Endothelial cell of umbilical vein (primary cell): Measurements from ENCODE around the gene CACNB3. TPM values are rescaled to one million over a fixed set of nuclear protein-coding genes. Genes with fewer than 3 reads are reported as not detected.

Experiments used
- BruUV-seq: library from RNA; stranded (reverse); fragments of 400-500 nt; replicated peaks from 2 replicates; lab custom pipeline; 2021; lab: Mats Ljungman, UMichigan
- CTCF ChIA-PET: fragments of 300-600, 350-600 bp; sonication (Branson Sonifier 250); formaldehyde crosslinking; loops from one replicate; lab custom pipeline; 2021; ENCODE audit warnings: antibody characterized with exemption, inconsistent platforms; lab: Charles Lee
- POLR2A ChIA-PET: fragments of 300-600, 350-600 bp; sonication (Branson Sonifier 250); formaldehyde crosslinking; loops from one replicate; lab custom pipeline; 2021; ENCODE audit warnings: antibody characterized with exemption, inconsistent platforms; lab: Charles Lee
- DNase-seq: peaks from one replicate; pipeline ENCODE4 v3.0.0-alpha.2; 2011; ENCODE audit warnings: low read depth, low spot score
- FAIRE-seq: peaks from 2 replicates; lab custom pipeline; 2011; peaks lifted over from hg19 to GRCh38; lab: Jason Lieb, UNC
- H2AFZ ChIP-seq: 2 replicates; pipeline ENCODE4 v1.6.0; 2012; ENCODE audit warnings: low read depth, low read length, control low read depth, inconsistent platforms
- H3K27ac ChIP-seq: 2 replicates; pipeline ENCODE4 v1.5.1; 2011; ENCODE audit warnings: low read depth, mild to moderate bottlenecking, control low read depth, low read length, moderate library complexity; ENCODE audit not compliant: insufficient read depth
- H3K27me3 ChIP-seq, 2 experiments: 2 replicates each; pipeline versions ENCODE4 v1.6.0 to v1.6.1; 2011; ENCODE audit warnings: low read length in 2 of 2, mixed read lengths in 1 of 2; ENCODE audit not compliant: control insufficient read depth in 2 of 2, insufficient read depth in 2 of 2
- H3K36me3 ChIP-seq, 2 experiments: 2 replicates in 1 of 2; 3 replicates in 1 of 2; pipeline ENCODE4 v1.5.1; 2011; ENCODE audit warnings: low read length in 2 of 2, mild to moderate bottlenecking in 1 of 2, moderate library complexity in 1 of 2; ENCODE audit not compliant: control insufficient read depth in 2 of 2, insufficient read depth in 2 of 2; ENCODE audit errors: extremely low read depth in 1 of 2
- H3K4me1 ChIP-seq: 3 replicates; pipeline ENCODE4 v1.5.1; 2011; ENCODE audit warnings: mild to moderate bottlenecking, low read length; ENCODE audit not compliant: control insufficient read depth, insufficient read depth; ENCODE audit errors: extremely low read depth
- H3K4me2 ChIP-seq: 2 replicates; pipeline ENCODE4 v1.6.1; 2011; ENCODE audit warnings: low read length, control low read depth, mixed read lengths; ENCODE audit not compliant: insufficient read depth
- H3K4me3 ChIP-seq, 3 experiments: fragments of 200-600 bp in 1 of 3; sonication (generic), shearing (Covaris generic) in 1 of 3; replicated peaks in 1 of 3; 2 replicates each; pipeline ENCODE4 v1.5.1; 2011 to 2016; ENCODE audit warnings: control low read depth in 3 of 3, low read length in 3 of 3, mild to moderate bottlenecking in 2 of 3, inconsistent platforms in 1 of 3, low read depth in 1 of 3, moderate library complexity in 1 of 3; ENCODE audit not compliant: insufficient read depth in 1 of 3
- H3K79me2 ChIP-seq: 2 replicates; pipeline ENCODE4 v1.6.0; 2012; ENCODE audit warnings: low read length, inconsistent platforms; ENCODE audit not compliant: control insufficient read depth, insufficient read depth
- H3K9ac ChIP-seq: replicated peaks from 2 replicates; pipeline ENCODE3; 2011; ENCODE audit warnings: low read length, control low read depth; ENCODE audit not compliant: insufficient read depth; ENCODE audit errors: extremely low read depth
- H3K9me1 ChIP-seq: replicated peaks from 3 replicates; pipeline ENCODE4 v1.6.0; 2011; ENCODE audit warnings: mild to moderate bottlenecking, low read length; ENCODE audit not compliant: control insufficient read depth, insufficient read depth; ENCODE audit errors: extremely low read depth
- H3K9me3 ChIP-seq: replicated peaks from 2 replicates; pipeline ENCODE4 v1.5.1; 2012; ENCODE audit warnings: low read length, inconsistent platforms; ENCODE audit not compliant: control insufficient read depth, insufficient read depth
- H4K20me1 ChIP-seq: replicated peaks from 2 replicates; pipeline ENCODE3; 2011; ENCODE audit warnings: mild to moderate bottlenecking, low read length; ENCODE audit not compliant: control insufficient read depth, insufficient read depth; ENCODE audit errors: extremely low read depth
- EZH2 ChIP-seq: IDR thresholded peaks from 2 replicates; pipeline ENCODE4 v1.6.1; 2012; ENCODE audit warnings: borderline replicate concordance, low read depth, mild to moderate bottlenecking, moderate library complexity, low read length, inconsistent platforms; ENCODE audit not compliant: severe bottlenecking
- FOS ChIP-seq: IDR thresholded peaks from 2 replicates; pipeline ENCODE4 v1.6.1; 2011; ENCODE audit warnings: mild to moderate bottlenecking, low read length, moderate library complexity, borderline replicate concordance; ENCODE audit not compliant: insufficient read depth
- GATA2 ChIP-seq: IDR thresholded peaks from 2 replicates; pipeline ENCODE4 v1.7.0; 2011; ENCODE audit warnings: low read depth, mild to moderate bottlenecking, moderate library complexity, mixed read lengths, low read length; ENCODE audit not compliant: insufficient read length, insufficient read depth
- JUN ChIP-seq: IDR thresholded peaks from 2 replicates; pipeline ENCODE4 v1.6.1; 2011; ENCODE audit warnings: borderline replicate concordance, low read depth; ENCODE audit not compliant: insufficient read length, insufficient read depth
- MYC ChIP-seq: IDR thresholded peaks from one replicate; pipeline ENCODE4 v1.6.1; 2011; ENCODE audit warnings: mild to moderate bottlenecking, low read depth, low read length
- POLR2A ChIP-seq: IDR thresholded peaks from 2 replicates; pipeline ENCODE4 v1.6.1; 2012; ENCODE audit warnings: low read depth, mild to moderate bottlenecking, control low read depth, low read length
- POLR2AphosphoS5 ChIP-seq: IDR thresholded peaks from 2 replicates; pipeline ENCODE4 v1.6.1; 2012; ENCODE audit warnings: low read depth, mild to moderate bottlenecking, control low read depth, low read length, moderate library complexity; ENCODE audit not compliant: insufficient read depth
- dilution Hi-C: fragments of 300-500 bp; cut with MboI; formaldehyde crosslinking; loops from one replicate; pipeline ENCODE4 v1.15.0; 2019; ENCODE audit warnings: low sequenced_read_pairs; ENCODE audit not compliant: extremely low pct_ligation_motif_present
- intact Hi-C: fragments of 100-400 bp; cut with micrococcal nuclease; formaldehyde crosslinking; loops from one replicate; pipeline ENCODE4 v1.10.0; 2022
- polyA plus RNA-seq, 4 experiments: library from polyadenylated mRNA; depleted of rRNA in 3 of 4; stranded (reverse) in 3 of 4; unstranded in 1 of 4; fragments of >200 nt; gene quantifications; 2 replicates each; pipeline versions ENCODE4 v1.2.1 to v1.2.3, GENCODE V29; 2011 to 2012; ENCODE audit warnings: missing spikeins in 1 of 4
- total RNA-seq: library from RNA; stranded (reverse); gene quantifications from 2 replicates; pipeline ENCODE4 v1.2.3, GENCODE V29; 2021
- TF ChIP-seq, protein P1 (sequence below), 2 donors: IDR thresholded peaks; 1 replicate in 1 of 2; 2 replicates in 1 of 2; pipeline ENCODE4 v1.5.1; 2011; ENCODE audit warnings: low read length in 2 of 2, mild to moderate bottlenecking in 2 of 2, moderate library complexity in 2 of 2, control low read depth in 1 of 2, inconsistent platforms in 1 of 2, low read depth in 1 of 2; ENCODE audit not compliant: insufficient read depth in 1 of 2; ENCODE audit errors: extremely low read depth in 1 of 2
- TF ChIP-seq, protein P2 (sequence below): IDR thresholded peaks from 2 replicates; pipeline ENCODE4 v1.6.1; 2011; ENCODE audit not compliant: insufficient read depth, insufficient read length

The CACNB3 gene
- total and polyA plus RNA-seq, 2 donors (not counting 3 experiments of a cell fraction or from before 2014, with no cell fraction given): 37.4 to 61.8 TPM

DNA sequence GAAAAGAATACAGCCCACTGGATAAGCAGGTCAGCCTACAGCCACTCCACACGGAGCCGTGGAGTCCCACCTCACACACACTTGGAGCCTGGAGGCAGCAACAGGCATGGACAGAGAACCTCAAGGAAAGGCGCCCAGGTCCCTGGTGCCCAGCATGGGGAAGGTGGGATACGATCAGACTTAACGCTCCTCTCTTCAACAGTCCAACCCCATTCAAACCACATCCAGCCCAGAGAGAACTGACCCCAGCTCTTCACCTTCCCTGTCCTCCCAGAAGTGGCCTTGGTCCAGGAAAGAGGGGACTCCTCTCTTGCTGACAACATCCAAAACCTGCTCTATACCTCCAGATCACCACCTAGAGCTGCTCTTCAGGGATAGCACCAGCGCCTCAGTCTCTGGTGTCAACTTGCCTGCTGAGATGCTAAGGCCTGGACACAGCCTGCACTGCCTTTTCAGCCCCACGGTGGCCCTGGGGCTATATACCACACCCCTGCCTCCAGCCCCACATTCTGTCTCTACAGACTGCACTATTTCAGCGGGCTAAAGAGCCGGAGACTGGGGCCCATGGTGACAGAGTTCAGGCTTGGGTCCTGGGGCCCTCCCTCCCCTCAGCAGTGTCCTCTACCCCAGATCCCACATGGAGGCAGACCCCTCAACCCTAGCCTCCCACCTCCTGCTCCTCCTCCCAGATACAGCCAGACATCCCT lies 36.4 kb upstream of the CACNB3 start:
- no peak overlapping the region for H3K27ac ChIP-seq
- peaks cover under 1% of the 10 kb centered on the region for H3K79me2 ChIP-seq
- no peaks in the 10 kb centered on the region for H3K9me3 ChIP-seq
- no peaks in the 10 kb centered on the region for H4K20me1 ChIP-seq
- H3K4me3 ChIP-seq: no peak overlapping the region
- H3K27me3 ChIP-seq: no peaks in the 10 kb centered on the region
- H3K36me3 ChIP-seq: peaks cover 2 to 7% of the 10 kb centered on the region in 2 experiments
- BruUV-seq: no TSS peak
- dilution Hi-C loops: no loop called here
- peaks cover 16% of the 10 kb centered on the region for H3K4me1 ChIP-seq
- ChIA-PET POLR2A (no interaction called here), CTCF (no interaction called here)
- no peak overlapping the region for H3K4me2 ChIP-seq
- H3K9me1 ChIP-seq: no peaks in the 10 kb centered on the region
- H2AFZ ChIP-seq: no peak overlapping the region
- DNase-seq (no peak), FAIRE-seq (no peak)
- H3K9ac ChIP-seq: no peak overlapping the region
- intact Hi-C loops: loop anchor here (2.0 kb wide), 1 partner anchor 13 kb away; no protein-coding TSS in a partner anchor
- TF ChIP-seq GATA2 (no peak), FOS (no peak), POLR2A (no peak), POLR2AphosphoS5 (no peak), MYC (no peak), JUN (no peak), EZH2 (no peak)
- TF ChIP-seq, protein P1, sequence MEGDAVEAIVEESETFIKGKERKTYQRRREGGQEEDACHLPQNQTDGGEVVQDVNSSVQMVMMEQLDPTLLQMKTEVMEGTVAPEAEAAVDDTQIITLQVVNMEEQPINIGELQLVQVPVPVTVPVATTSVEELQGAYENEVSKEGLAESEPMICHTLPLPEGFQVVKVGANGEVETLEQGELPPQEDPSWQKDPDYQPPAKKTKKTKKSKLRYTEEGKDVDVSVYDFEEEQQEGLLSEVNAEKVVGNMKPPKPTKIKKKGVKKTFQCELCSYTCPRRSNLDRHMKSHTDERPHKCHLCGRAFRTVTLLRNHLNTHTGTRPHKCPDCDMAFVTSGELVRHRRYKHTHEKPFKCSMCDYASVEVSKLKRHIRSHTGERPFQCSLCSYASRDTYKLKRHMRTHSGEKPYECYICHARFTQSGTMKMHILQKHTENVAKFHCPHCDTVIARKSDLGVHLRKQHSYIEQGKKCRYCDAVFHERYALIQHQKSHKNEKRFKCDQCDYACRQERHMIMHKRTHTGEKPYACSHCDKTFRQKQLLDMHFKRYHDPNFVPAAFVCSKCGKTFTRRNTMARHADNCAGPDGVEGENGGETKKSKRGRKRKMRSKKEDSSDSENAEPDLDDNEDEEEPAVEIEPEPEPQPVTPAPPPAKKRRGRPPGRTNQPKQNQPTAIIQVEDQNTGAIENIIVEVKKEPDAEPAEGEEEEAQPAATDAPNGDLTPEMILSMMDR (IDR thresholded peaks at IDR 0.05; ENCODE audit: extremely low read depth in 1 of 2, insufficient read depth in 1 of 2, low read depth in 1 of 2, low read length in 2 of 2): no peak
- TF ChIP-seq, protein P2, sequence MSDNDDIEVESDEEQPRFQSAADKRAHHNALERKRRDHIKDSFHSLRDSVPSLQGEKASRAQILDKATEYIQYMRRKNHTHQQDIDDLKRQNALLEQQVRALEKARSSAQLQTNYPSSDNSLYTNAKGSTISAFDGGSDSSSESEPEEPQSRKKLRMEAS: no peak
